Activated CD8-positive, alpha-beta memory T cell treated with anti-CD3 and anti-CD28 coated beads for 1 hour (primary cell): Measurements from ENCODE around the gene ITGA7.

Experiments used
- DNase-seq, 2 donors: peaks; one replicate each; pipeline ENCODE4 v3.0.0-alpha.2; 2020; ENCODE audit warnings: low read depth in 1 of 2; ENCODE audit errors: extremely low read depth in 1 of 2

ITGA7 gene

GRCh38 chr12:55707841-55708694 is at the start of gene ITGA7:
TSS of gene ITGA7 (minus strand) at chr12:55707904. CDS start at chr12:55707682, 222 bp downstream.
- DNase-seq: peak; percentile 11 to 49

DNA sequence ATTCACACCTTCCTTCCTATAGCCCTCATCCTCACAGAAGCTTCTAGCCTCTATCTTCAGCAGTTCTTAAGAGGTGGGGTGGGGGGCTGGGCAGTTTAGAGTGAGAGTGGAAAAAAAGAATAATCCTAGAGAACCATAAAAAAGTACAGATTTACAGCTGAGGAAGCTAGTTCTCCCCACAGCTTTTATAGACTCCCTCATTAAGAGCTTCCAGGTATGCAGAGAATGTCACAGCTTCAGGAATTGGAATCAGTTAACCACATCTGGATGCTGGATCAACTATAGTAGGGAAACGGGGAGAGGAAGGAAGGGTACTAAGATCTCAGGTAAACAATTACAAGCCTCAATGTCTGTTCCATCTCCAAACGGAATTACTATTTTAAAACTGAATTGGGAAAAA is 47.5 kb upstream of the ITGA7 start:
- DNase-seq: no peak

DNA sequence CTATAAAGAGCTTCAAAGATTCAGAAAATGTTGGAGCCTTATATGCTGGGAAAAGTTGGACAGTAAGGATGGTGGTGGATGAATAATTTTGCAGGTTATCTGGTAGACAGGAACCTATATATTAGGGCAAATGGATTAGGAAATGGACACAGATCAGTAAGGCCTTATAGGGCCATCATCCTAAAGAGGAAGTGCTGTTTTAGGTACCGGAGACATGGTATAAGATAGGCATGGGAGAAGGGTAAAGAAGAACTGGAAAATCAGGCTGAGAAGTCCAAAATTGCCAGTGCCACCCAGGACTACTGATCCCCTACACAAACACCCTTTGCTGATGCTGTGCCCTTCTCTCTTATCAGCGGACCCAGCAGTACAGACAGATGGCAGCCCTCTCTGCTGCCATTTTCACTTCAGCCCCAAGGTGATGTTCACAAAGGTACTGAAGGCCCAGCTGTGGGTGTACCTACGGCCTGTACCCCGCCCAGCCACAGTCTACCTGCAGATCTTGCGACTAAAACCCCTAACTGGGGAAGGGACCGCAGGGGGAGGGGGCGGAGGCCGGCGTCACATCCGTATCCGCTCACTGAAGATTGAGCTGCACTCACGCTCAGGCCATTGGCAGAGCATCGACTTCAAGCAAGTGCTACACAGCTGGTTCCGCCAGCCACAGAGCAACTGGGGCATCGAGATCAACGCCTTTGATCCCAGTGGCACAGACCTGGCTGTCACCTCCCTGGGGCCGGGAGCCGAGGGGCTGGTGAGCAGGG is 40.7 kb upstream of the ITGA7 start:
- no peak for DNase-seq

- no peak for DNase-seq
Measured at GRCh38 chr12:55746913-55747231, 39.2 kb upstream of the ITGA7 start.

- DNase-seq: no peak
Measured at GRCh38 chr12:55746174-55746912, 38.6 kb upstream of the ITGA7 start.

- no peak for DNase-seq
Measured at GRCh38 chr12:55745361-55746173, 37.9 kb upstream of the ITGA7 start.

GRCh38 chr12:55744340-55745030 is 36.8 kb upstream of the ITGA7 start:
- DNase-seq: no peak

GRCh38 chr12:55743406-55744339 is 36.0 kb upstream of the ITGA7 start:
- peak in 1 of 2 donors; percentile 29 for DNase-seq

- peak; percentile 46 to 66 for DNase-seq
Measured at GRCh38 chr12:55742719-55743405, 35.2 kb upstream of the ITGA7 start, which contains the start of gene GDF11. TSS of gene GDF11 (plus strand) at chr12:55743122. CDS start at chr12:55743317, 195 bp downstream.

DNA sequence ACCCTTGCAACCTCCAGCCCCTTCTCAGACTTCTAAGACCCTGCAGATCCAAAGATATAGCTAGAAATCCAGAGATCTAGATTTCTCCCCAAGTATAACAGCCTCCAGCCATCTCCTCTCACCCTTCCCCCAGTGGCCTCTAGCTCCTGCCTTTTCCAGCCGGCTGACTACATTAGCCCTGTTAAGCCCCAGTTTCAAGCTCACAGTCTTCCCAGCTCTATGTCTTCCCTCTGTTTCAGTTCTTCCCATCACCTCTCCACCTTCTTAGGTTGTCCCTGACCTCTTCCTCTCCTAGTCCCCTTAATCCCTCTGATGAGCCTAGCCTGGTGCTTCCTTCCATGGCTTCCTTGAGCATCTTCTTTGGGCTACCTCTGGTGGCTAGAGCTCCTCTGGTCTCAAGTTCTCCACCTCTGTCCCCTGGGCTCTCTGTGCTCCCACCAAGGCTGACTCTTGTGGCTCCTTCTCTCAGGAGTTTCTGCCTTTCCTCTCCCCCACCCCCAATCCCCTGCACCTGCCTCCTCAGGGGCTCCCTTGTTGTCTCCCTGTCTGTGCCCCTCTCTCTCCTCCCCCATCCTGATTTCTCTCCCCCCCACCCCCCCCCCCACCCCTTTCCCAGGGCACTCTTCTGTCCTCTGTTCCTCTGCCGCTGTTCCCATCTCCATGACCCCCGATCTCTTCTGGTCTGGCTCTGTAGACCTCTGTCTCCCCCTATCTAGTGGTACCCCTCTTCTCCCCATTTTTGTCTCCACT is 34.4 kb upstream of the ITGA7 start:
- DNase-seq: no peak

DNA sequence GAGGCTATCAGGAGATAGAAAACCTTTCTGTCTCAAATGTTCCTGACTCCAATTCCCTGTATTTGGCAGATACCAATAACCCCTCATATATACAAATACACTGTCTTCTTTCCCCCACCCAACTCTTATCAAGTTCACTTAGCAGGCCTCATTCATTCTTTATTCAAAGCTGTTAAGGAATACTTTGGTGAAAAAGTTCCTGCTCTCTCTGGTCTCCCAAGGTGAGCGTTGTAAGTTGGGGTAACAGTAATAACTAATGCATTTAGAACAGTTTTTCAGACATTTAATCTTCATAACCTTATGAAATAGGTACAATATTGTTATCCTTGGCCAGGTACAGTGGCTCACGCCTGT is 31.3 kb upstream of the ITGA7 start:
- no peak for DNase-seq

GRCh38 chr12:55738123-55739024 is 30.7 kb upstream of the ITGA7 start:
- DNase-seq: peak; percentile 45 to 61

GRCh38 chr12:55737581-55738122 is 29.9 kb upstream of the ITGA7 start:
- no peak for DNase-seq

DNA sequence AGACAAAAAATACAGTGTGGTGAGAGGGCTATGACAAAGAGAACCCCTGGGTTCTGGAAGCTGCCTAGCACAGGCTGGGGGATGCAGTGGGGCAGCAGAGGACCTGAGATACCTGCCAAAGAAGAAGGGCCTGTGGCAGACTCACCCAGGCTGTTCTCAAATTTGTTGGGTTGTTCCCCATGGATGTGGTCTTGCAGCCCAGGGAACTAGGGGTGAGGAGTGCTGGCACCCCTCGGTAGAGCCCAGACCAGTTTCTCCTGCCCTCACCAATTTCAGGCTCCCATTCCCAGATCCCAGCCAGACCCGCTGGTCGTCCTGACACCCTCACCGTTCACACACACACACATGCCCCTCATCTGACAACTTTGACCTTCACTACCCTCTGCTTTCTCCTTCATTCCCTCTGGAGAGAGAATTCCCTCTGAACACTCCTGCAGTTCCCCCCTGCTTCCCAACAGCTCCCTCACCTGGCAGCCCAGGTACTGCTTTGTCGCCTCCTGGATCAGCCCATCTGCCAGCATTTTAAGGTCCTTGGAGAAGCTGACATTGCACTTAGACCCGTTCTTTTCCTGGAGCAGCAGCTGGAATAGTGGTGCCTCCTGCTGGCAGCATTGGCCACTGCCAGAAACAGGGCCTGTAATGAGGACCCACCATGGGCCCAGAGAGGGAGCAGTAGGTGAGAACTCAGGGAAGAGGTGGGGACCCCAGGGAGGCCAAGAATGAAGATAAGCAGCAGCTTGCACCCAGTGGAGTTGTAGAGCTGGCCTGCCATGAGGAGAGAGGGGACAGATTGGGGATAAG is 29.3 kb upstream of the ITGA7 start:
- peak in 1 of 2 donors; percentile 34 for DNase-seq

GRCh38 chr12:55736076-55736475 is 28.4 kb upstream of the ITGA7 start:
- DNase-seq: no peak

GRCh38 chr12:55734595-55734994 is 26.9 kb upstream of the ITGA7 start:
- DNase-seq: no peak
